ENCODE measurements around the gene BCCIP.
A peak's percentile ranks its signal among the peaks of the same experiment; 100 is the strongest.

The BCCIP gene

DNA sequence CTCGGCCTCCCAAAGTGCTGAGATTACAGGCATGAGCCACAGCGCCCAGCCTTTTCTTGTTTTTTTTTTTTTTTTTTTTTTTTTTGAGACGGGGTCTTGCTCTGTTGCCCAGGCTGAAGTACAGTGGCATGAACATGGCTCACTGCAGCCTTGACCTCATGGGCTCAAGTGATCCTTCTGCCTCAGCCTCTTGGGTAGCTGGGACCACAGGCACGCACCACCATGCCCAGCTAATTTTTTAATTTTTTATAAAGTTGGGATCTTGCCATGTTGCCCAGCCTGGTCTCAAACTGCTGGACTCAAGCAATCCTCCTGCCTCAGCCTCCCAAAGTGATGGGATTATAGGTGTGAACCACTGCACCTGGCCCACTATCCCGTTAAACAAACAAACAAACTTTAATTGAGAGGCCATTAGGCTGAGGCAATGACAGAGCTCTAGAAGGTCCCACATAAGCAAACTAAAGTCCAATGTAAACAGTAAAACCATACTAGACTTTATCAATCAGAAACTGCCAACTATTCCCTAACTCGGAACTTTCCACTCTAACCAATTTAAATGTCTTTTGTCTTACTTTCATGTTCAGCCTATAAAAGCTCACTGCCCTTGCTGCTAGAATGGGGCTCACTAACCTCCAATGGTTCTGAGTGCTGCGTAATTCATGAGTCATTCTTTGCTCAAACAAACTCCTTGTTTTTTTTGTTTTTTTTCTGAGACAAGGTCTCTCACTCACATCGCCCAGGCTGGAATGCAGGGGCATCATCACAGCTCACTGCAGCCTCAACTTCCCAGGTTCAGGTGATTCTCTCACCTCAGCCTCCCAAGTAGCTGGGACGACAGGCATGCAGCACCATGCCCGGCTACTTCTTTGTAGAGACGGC is 55.9 kb downstream of the BCCIP start:
- TF ChIP-seq POLR2A (IDR thresholded peaks at IDR 0.05; ENCODE audit: extremely low read depth, insufficient read length) (no peak), MYC (IDR thresholded peaks at IDR 0.05; ENCODE audit: low read depth, low read length) (no peak)
- TF ChIP-seq, protein P1, sequence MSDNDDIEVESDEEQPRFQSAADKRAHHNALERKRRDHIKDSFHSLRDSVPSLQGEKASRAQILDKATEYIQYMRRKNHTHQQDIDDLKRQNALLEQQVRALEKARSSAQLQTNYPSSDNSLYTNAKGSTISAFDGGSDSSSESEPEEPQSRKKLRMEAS (IDR thresholded peaks at IDR 0.05; ENCODE audit: low read depth, low read length), result no peak
- TF ChIP-seq, protein P2, sequence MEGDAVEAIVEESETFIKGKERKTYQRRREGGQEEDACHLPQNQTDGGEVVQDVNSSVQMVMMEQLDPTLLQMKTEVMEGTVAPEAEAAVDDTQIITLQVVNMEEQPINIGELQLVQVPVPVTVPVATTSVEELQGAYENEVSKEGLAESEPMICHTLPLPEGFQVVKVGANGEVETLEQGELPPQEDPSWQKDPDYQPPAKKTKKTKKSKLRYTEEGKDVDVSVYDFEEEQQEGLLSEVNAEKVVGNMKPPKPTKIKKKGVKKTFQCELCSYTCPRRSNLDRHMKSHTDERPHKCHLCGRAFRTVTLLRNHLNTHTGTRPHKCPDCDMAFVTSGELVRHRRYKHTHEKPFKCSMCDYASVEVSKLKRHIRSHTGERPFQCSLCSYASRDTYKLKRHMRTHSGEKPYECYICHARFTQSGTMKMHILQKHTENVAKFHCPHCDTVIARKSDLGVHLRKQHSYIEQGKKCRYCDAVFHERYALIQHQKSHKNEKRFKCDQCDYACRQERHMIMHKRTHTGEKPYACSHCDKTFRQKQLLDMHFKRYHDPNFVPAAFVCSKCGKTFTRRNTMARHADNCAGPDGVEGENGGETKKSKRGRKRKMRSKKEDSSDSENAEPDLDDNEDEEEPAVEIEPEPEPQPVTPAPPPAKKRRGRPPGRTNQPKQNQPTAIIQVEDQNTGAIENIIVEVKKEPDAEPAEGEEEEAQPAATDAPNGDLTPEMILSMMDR (IDR thresholded peaks at IDR 0.05; ENCODE audit: low read depth, low read length), result no peak
- DNase-seq (ENCODE audit: low read depth), result peak; percentile 29
- H3K4me3 ChIP-seq (ENCODE audit: low read depth, low read length), result no peak overlapping the region

DNA sequence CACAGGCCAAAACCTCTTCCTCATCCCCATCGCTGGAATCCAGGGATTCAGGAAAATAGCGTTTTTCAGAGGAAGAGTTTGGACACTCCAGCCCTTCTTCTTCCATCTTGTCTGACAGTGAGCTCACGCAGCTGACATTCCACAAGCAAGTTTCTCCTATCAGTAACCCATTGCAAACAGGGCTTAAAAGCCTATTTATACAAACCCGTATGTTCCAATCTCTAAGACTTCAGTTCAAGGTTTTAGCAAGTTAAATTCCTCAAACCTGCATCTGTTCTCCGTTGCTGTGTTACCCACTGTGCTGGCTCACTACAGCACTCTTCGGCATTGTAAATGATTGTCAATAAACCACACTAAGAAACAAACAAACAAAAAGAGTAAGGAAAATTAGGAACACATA is 57.4 kb downstream of the BCCIP start:
- H3K4me3 ChIP-seq (ENCODE audit: low read depth, low read length), result no peak overlapping the region
- TF ChIP-seq MYC (IDR thresholded peaks at IDR 0.05; ENCODE audit: low read depth, low read length), result no peak
- TF ChIP-seq, protein P2 (IDR thresholded peaks at IDR 0.05; ENCODE audit: low read depth, low read length), result no peak
- TF ChIP-seq, protein P1 (IDR thresholded peaks at IDR 0.05; ENCODE audit: low read depth, low read length), result no peak
- no peak for TF ChIP-seq POLR2A (IDR thresholded peaks at IDR 0.05; ENCODE audit: extremely low read depth, insufficient read length)
- DNase-seq (ENCODE audit: low read depth), result no peak

DNA sequence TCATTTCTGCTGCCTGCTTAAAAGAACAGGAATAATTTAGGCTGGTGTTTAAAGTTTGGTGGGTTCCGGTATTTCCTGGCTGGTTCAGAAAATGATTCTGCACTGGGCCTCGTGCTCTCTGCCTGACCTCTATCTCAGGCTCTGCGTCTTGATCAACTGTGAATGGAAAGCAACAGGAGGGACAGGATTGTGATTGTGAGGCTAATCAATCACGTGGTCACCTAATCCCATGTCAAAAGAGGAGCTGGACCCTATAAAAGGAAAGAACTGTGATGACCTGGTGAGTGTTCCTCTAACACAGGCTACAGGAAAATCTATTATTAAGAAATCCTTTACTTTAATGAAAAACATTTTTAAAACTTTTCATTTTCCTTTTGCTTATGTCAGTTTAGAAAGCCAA is 57.8 kb downstream of the BCCIP start, which contains the start of gene DHX32:
TSS of gene DHX32 (minus strand) at position 101 of the 400 bp plus-strand sequence. CDS start 468 bp downstream, outside the sequence.
- TF ChIP-seq, protein P1 (IDR thresholded peaks at IDR 0.05; ENCODE audit: low read depth, low read length), result no peak
- TF ChIP-seq, protein P2 (IDR thresholded peaks at IDR 0.05; ENCODE audit: low read depth, low read length), result no peak
- TF ChIP-seq POLR2A (IDR thresholded peaks at IDR 0.05; ENCODE audit: extremely low read depth, insufficient read length) (no peak), MYC (IDR thresholded peaks at IDR 0.05; ENCODE audit: low read depth, low read length) (no peak)
- DNase-seq (ENCODE audit: low read depth), result no peak
- H3K4me3 ChIP-seq (ENCODE audit: low read depth, low read length), result no peak within 1 kb of the TSS

DNA sequence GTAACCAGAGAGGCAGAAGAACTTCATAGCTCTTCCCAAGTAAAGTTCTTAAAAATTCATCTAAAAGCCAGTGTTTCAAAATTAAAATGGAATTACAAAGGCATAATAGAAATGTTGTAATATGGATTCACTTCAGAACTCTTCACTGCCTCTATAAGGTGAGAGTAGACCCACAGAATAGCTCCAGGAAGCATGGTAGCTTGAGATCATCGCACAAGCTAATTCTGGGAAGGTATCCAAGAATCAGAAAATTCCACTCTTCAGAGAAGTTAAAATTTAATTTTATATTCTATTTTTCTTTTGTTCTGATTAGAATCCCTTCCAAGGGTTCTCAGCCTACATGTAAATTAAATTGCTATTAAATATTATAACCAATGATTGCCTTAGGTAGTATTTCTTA is 59.2 kb downstream of the BCCIP start:
- TF ChIP-seq MYC (IDR thresholded peaks at IDR 0.05; ENCODE audit: low read depth, low read length) (no peak), POLR2A (IDR thresholded peaks at IDR 0.05; ENCODE audit: extremely low read depth, insufficient read length) (no peak)
- TF ChIP-seq, protein P1 (IDR thresholded peaks at IDR 0.05; ENCODE audit: low read depth, low read length), result no peak
- TF ChIP-seq, protein P2 (IDR thresholded peaks at IDR 0.05; ENCODE audit: low read depth, low read length), result no peak
- no peak overlapping the region for H3K4me3 ChIP-seq (ENCODE audit: low read depth, low read length)
- DNase-seq (ENCODE audit: low read depth), result no peak

DNA sequence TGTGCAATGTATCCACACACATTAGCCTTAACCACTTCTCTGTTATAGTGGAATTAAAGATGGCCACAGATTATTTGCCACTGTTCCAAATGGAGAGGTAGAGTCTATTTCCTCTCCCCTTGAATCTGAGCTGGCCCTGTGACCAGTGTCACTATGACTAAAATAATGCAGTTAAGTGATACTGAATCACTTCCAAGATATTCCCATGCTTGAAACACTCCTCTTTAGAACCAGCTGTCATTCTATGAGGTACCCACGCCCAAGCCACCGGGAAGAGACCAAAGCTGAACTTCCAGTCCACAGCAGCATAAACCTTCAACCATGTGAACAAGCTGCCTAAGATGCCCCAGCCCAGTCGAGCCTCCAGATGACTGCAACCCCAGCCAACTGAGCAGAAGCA is 59.9 kb downstream of the BCCIP start:
- no peak overlapping the region for H3K4me3 ChIP-seq (ENCODE audit: low read depth, low read length)
- TF ChIP-seq, protein P1 (IDR thresholded peaks at IDR 0.05; ENCODE audit: low read depth, low read length), result no peak
- no peak for TF ChIP-seq POLR2A (IDR thresholded peaks at IDR 0.05; ENCODE audit: extremely low read depth, insufficient read length)
- TF ChIP-seq, protein P2 (IDR thresholded peaks at IDR 0.05; ENCODE audit: low read depth, low read length), result no peak
- TF ChIP-seq MYC (IDR thresholded peaks at IDR 0.05; ENCODE audit: low read depth, low read length), result no peak
- no peak for DNase-seq (ENCODE audit: low read depth)
